HG03039 (cell line): Measurements from ENCODE around the gene FAM8A1.

Experiments used
- ATAC-seq: cut with Tn5 transposase; IDR thresholded peaks from one replicate; pipeline ENCODE4 v1.9.1; 2021; ENCODE audit warnings: mild to moderate bottlenecking, moderate library complexity; ENCODE audit not compliant: unreplicated experiment

The FAM8A1 gene

GRCh38 chr6:17653198-17653882 is 53.2 kb downstream of the FAM8A1 start:
- ATAC-seq = no peak

GRCh38 chr6:17656092-17656491 is 56.0 kb downstream of the FAM8A1 start:
- no peak for ATAC-seq

GRCh38 chr6:17656644-17657043 is 56.5 kb downstream of the FAM8A1 start:
- no peak for ATAC-seq
